Thoracic aorta (tissue), 2 donors: ENCODE results near the gene PKP4. TPM values are rescaled to one million over a fixed set of nuclear protein-coding genes. Genes with fewer than 3 reads are reported as not detected.

Experiments
- ATAC-seq: fragments of 150-250 bp; one replicate; pipeline ENCODE4 v1.8.0; 2017; ENCODE audit warnings: low read depth; ENCODE audit not compliant: insufficient number of reproducible peaks, low FRiP score
- DNase-seq: peaks from one replicate; pipeline ENCODE4 v3.0.0-alpha.2; 2020; ENCODE audit warnings: low spot score
- H3K27ac ChIP-seq, 2 donors: fragments of 200-600 bp; sonication (generic); 1 replicate in 1 of 2; 2 replicates in 1 of 2; pipeline ENCODE4 v1.5.1; 2016; ENCODE audit warnings: mild to moderate bottlenecking in 2 of 2, moderate library complexity in 2 of 2
- H3K27me3 ChIP-seq: fragments of 200-600 bp; sonication (generic); replicated peaks from 2 replicates; pipeline ENCODE4 v1.6.0; 2016; ENCODE audit warnings: mild to moderate bottlenecking; ENCODE audit not compliant: insufficient read depth
- H3K36me3 ChIP-seq: fragments of 200-600 bp; sonication (generic); one replicate; pipeline ENCODE4 v1.5.1; 2016
- H3K4me1 ChIP-seq, 2 donors: fragments of 200-600 bp; sonication (generic); 1 replicate in 1 of 2; 2 replicates in 1 of 2; pipeline versions ENCODE4 v1.5.1 to v1.6.0; 2016; ENCODE audit warnings: low read depth in 2 of 2, mild to moderate bottlenecking in 1 of 2; ENCODE audit not compliant: control insufficient read depth in 1 of 2
- H3K4me3 ChIP-seq: fragments of 200-600 bp; sonication (generic); 2 replicates; pipeline ENCODE4 v1.5.1; 2016; ENCODE audit warnings: mild to moderate bottlenecking
- H3K9me3 ChIP-seq: fragments of 200-600 bp; sonication (generic); 2 replicates; pipeline ENCODE4 v1.5.1; 2016
- total RNA-seq, 2 donors: library from RNA; depleted of rRNA; stranded (reverse); fragments of >200 nt; gene quantifications; one replicate each; pipeline versions ENCODE4 v1.1.0 to v1.2.3, GENCODE V29; 2016
- TF ChIP-seq, protein P1 (sequence below): fragments of 200-600 bp; sonication (generic); IDR thresholded peaks from one replicate; pipeline ENCODE4 v1.5.1; 2019; ENCODE audit warnings: antibody characterized with exemption

The PKP4 gene
- total RNA-seq, 2 donors from 2014 or later, result 28.0 to 49.1 TPM

DNA sequence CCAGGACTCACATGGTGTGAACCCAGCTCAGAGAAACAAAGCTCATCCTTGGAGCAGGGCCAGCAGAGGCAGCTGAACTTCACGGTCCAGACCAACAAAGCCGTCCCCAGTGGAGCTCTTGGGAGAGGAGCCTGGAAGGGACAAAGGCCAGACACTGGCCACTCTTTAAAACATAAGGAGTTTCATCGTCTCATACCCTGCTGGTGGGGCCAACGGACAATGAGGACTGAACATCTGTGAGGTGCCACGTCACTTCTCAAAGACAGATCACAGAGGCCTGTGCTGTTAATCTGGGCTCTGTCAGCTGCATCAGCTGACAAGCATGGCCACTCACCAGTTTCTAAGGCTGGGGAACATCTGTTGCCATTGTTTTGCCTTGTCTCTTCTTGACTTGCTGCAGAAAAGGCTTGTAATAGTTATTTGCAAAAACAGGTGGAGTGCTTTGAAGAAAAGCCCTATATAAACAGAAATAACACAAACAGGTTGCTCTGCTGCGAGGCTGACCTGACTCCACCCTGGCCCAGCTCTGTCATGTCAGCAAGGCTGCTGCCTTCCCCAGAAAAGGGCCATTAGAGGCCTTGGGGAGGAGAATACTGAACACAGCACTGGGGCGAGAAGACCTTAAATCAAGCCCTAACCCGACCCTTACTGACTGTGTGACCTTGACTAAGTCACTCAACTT, 270.3 kb downstream of the PKP4 start:
- no peak overlapping the region for H3K27ac ChIP-seq
- H3K4me1 ChIP-seq, result peaks cover 4 to 23% of the 10 kb centered on the region in 2 donors
- DNase-seq (no peak), ATAC-seq (no peak)
- H3K36me3 ChIP-seq, result no peaks in the 10 kb centered on the region
- no peaks in the 10 kb centered on the region for H3K27me3 ChIP-seq
- no peak overlapping the region for H3K4me3 ChIP-seq
- H3K9me3 ChIP-seq, result no peaks in the 10 kb centered on the region
- TF ChIP-seq, protein P1, sequence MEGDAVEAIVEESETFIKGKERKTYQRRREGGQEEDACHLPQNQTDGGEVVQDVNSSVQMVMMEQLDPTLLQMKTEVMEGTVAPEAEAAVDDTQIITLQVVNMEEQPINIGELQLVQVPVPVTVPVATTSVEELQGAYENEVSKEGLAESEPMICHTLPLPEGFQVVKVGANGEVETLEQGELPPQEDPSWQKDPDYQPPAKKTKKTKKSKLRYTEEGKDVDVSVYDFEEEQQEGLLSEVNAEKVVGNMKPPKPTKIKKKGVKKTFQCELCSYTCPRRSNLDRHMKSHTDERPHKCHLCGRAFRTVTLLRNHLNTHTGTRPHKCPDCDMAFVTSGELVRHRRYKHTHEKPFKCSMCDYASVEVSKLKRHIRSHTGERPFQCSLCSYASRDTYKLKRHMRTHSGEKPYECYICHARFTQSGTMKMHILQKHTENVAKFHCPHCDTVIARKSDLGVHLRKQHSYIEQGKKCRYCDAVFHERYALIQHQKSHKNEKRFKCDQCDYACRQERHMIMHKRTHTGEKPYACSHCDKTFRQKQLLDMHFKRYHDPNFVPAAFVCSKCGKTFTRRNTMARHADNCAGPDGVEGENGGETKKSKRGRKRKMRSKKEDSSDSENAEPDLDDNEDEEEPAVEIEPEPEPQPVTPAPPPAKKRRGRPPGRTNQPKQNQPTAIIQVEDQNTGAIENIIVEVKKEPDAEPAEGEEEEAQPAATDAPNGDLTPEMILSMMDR, result no peak

DNA sequence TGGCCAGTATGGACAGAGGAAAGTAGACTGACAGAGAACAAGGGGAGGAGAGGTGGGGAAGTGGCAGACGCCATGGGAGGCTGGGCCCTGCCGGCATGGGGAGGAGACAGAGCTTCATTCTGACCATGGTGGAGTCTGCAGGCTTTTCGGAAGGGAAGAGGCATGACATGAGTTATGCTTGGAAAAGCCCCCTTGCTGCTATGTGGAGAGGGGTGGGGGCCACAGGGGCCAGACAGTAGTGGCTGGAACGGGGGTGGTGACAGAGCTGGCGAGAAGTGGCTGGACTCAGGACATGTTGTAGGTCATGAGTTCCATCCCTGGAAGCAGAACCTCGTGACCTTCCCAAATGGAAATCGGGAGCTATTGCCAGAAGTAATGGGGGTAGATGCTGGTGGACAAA, 271.7 kb downstream of the PKP4 start:
- ATAC-seq (no peak), DNase-seq (no peak)
- Histone ChIP-seq H3K27ac (no peak overlapping the region), H3K4me3 (no peak overlapping the region), H3K4me1 (peaks cover 4 to 16% of the 10 kb centered on the region in 2 donors), H3K9me3 (no peaks in the 10 kb centered on the region), H3K27me3 (no peaks in the 10 kb centered on the region), H3K36me3 (no peaks in the 10 kb centered on the region)
- TF ChIP-seq, protein P1, result no peak

DNA sequence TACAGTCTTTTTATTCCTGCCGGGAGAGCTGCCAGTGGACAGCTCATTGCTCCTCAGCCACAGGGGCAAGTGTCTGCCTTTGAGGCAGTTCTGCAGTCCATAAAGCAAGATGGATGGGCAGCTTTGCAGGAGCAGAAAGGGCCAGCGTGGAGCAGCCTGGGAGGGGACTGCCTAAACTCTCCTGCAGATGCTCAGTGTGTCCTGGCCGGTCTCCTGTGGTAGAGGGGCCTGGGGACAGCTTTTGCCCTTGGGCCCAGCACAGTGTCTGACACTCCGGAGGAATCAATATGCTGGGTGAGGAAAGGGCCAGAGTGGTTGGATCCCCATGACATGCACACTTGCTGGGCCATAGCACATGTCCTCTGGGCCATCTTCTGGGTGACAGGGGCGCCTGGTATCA, 272.7 kb downstream of the PKP4 start:
- H3K4me1 ChIP-seq, result peaks cover 4 to 6% of the 10 kb centered on the region in 2 donors
- TF ChIP-seq, protein P1, result no peak
- DNase-seq, result no peak
- no peaks in the 10 kb centered on the region for H3K36me3 ChIP-seq
- H3K4me3 ChIP-seq, result no peak overlapping the region
- no peaks in the 10 kb centered on the region for H3K9me3 ChIP-seq
- no peak overlapping the region for H3K27ac ChIP-seq
- ATAC-seq, result no peak
- no peaks in the 10 kb centered on the region for H3K27me3 ChIP-seq

DNA sequence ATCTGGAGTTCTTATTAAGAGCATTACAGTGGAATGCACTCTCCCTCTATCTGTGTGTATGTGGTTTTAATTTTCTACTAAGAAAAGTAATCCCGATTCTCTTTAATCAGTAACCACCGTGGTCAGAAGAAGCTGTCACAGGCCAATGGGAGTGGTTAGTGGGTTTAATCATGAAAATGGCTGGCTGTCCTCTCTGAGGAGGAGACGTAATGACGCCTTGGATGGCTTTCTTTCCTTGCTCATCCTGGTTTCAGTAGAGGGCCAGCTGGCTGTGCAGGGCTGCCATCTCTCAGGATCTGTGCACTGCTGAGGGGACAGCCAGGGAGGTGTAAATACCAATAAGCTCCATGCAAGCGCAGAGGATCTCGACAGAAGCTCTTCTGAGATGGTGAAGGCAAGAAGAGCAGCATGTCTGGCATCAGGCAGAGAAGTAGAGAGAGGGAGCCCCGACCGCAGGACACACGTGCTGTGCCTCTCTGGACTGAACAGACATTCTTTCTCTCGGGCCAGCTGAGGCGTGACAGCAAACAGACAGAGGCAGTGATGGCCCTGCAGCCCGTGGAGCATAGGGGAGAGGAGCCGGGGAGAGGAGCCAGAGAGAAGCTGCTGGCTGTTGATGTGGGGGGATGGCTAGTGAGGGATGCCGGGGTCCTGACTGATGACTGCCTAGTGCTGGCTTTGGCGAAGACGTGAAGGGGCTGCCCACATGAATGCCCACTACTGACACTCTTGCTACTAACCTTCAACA, 273.3 kb downstream of the PKP4 start:
- Histone ChIP-seq H3K27me3 (no peaks in the 10 kb centered on the region), H3K4me3 (no peak overlapping the region), H3K27ac (no peak overlapping the region), H3K36me3 (no peaks in the 10 kb centered on the region), H3K4me1 (peaks cover 0 to under 1% of the 10 kb centered on the region in 2 donors), H3K9me3 (no peaks in the 10 kb centered on the region)
- no peak for DNase-seq
- ATAC-seq, result no peak
- TF ChIP-seq, protein P1, result no peak

DNA sequence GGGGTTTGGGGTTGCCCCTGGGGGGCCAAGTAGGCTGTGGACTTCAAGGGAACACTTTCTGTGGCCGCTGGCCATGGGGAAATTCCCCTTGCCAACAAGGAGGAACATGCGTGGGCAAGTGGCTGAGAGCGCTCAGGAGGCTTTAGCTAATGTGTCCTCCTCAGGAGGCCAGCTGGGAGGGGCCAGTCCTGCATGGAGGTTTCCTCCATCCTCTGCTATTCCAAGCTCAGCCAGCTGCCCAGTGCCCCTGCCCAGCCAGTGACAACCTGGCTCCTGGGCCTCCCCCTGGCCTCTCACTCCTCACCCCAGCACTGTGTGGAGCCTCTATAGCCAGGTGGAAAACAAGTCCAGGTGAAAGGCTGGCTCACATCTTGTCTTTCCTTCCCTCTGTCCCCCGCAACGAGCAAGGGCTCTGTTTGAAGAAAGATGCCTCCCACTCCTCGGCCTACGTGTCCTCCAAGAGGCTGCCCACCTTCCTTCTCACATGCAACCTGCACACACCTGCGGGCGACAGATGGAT, 273.9 kb downstream of the PKP4 start:
- ATAC-seq (no peak), DNase-seq (no peak)
- no peaks in the 10 kb centered on the region for H3K27me3 ChIP-seq
- TF ChIP-seq, protein P1, result no peak
- H3K4me1 ChIP-seq, result no peaks in the 10 kb centered on the region
- H3K4me3 ChIP-seq, result no peak overlapping the region
- H3K27ac ChIP-seq, result no peak overlapping the region
- no peaks in the 10 kb centered on the region for H3K36me3 ChIP-seq
- no peaks in the 10 kb centered on the region for H3K9me3 ChIP-seq
